ENCODE results near the gene CDK5R1.

The CDK5R1 gene

GRCh38 chr17:32490101-32490482, 3.3 kb downstream of the CDK5R1 start:
- H3K9me3 ChIP-seq: no peaks in the 10 kb centered on the region
- H3K27me3 ChIP-seq: no peaks in the 10 kb centered on the region
- no peak overlapping the region for H3K27ac ChIP-seq
- H3K4me2 ChIP-seq: peak overlapping the region; percentile 82
- peak overlapping the region; percentile 92; the same call in 1 of the 2 replicates for H3K9ac ChIP-seq
- no peak for TF ChIP-seq Cebpa-rat (IDR thresholded peaks at IDR 0.05)
- H4K20me1 ChIP-seq: peaks cover 45% of the 10 kb centered on the region
- H3K4me3 ChIP-seq: 0 out of 2 replicates have a peak overlapping the region, but pooled peaks have one; percentile 88
- peaks cover 86% of the 10 kb centered on the region for H3K4me1 ChIP-seq
- H3K36me3 ChIP-seq: peaks cover 35% of the 10 kb centered on the region

- TF ChIP-seq Cebpa-rat (IDR thresholded peaks at IDR 0.05): no peak
- H4K20me1 ChIP-seq: peaks cover 45% of the 10 kb centered on the region
- H3K4me3 ChIP-seq: no peak overlapping the region
- no peaks in the 10 kb centered on the region for H3K9me3 ChIP-seq
- H3K27ac ChIP-seq: peak overlapping the region; percentile 68
- H3K4me1 ChIP-seq: peaks cover 92% of the 10 kb centered on the region
- no peaks in the 10 kb centered on the region for H3K27me3 ChIP-seq
- H3K4me2 ChIP-seq: peak overlapping the region; percentile 82
- peaks cover 35% of the 10 kb centered on the region for H3K36me3 ChIP-seq
- peak overlapping the region; percentile 48; the same call in 1 of the 2 replicates for H3K9ac ChIP-seq
Measured at GRCh38 chr17:32491371-32492263, 4.8 kb downstream of the CDK5R1 start.

DNA sequence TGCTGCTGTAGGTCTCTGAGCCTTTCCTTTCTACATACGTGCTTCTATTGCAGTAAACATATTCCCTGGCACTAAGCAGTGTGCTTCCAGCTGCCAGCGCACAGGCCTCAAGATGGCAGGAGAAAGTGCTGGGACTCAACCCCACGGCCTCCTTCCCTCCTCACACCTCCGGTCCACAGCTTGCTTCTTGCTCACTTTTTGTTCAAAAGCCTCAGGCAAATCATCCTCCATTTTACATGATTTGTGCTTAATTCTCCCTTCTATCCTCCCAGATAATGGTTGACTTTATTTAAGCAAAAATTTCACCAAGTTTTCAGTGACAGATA, 5.4 kb downstream of the CDK5R1 start:
- no peaks in the 10 kb centered on the region for H3K9me3 ChIP-seq
- H3K4me3 ChIP-seq: no peak overlapping the region
- no peaks in the 10 kb centered on the region for H3K27me3 ChIP-seq
- peaks cover 97% of the 10 kb centered on the region for H3K4me1 ChIP-seq
- peak overlapping the region; percentile 82 for H3K4me2 ChIP-seq
- H3K27ac ChIP-seq: peak overlapping the region; percentile 68
- peak overlapping the region; percentile 48; the same call in 1 of the 2 replicates for H3K9ac ChIP-seq
- TF ChIP-seq Cebpa-rat (IDR thresholded peaks at IDR 0.05): no peak
- H4K20me1 ChIP-seq: peaks cover 45% of the 10 kb centered on the region
- peaks cover 35% of the 10 kb centered on the region for H3K36me3 ChIP-seq

- no peak overlapping the region for H3K9ac ChIP-seq
- peak overlapping the region; percentile 68 for H3K27ac ChIP-seq
- no peaks in the 10 kb centered on the region for H3K9me3 ChIP-seq
- H3K36me3 ChIP-seq: peaks cover 34% of the 10 kb centered on the region
- H3K4me3 ChIP-seq: no peak overlapping the region
- TF ChIP-seq Cebpa-rat (IDR thresholded peaks at IDR 0.05): no peak
- no peaks in the 10 kb centered on the region for H3K27me3 ChIP-seq
- H3K4me2 ChIP-seq: peak overlapping the region; percentile 82
- peaks cover 93% of the 10 kb centered on the region for H3K4me1 ChIP-seq
- peaks cover 40% of the 10 kb centered on the region for H4K20me1 ChIP-seq
Measured at GRCh38 chr17:32492648-32493289, 6.0 kb downstream of the CDK5R1 start.

DNA sequence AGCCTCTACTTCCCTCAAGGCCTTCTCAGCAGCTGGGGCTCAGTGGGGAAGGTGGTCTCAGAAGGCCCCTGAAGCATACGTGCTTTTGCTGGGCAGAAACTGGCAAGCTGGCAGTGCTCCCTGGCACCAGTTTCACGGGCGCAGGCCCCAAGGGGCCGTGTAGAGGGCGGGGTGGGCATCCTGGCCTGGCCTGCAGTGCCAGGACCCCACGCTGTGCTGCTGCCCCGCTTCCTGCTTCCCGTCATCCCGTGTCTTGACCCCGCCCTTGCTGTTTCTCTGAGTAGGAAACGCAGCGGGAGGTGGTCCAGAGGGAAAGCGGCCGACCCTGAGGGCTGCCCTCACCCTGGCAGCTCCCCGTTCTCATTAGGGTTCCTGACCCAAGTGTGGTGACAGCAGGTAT, 6.8 kb downstream of the CDK5R1 start:
- H3K36me3 ChIP-seq: peaks cover 26% of the 10 kb centered on the region
- peak overlapping the region; percentile 82 for H3K4me2 ChIP-seq

DNA sequence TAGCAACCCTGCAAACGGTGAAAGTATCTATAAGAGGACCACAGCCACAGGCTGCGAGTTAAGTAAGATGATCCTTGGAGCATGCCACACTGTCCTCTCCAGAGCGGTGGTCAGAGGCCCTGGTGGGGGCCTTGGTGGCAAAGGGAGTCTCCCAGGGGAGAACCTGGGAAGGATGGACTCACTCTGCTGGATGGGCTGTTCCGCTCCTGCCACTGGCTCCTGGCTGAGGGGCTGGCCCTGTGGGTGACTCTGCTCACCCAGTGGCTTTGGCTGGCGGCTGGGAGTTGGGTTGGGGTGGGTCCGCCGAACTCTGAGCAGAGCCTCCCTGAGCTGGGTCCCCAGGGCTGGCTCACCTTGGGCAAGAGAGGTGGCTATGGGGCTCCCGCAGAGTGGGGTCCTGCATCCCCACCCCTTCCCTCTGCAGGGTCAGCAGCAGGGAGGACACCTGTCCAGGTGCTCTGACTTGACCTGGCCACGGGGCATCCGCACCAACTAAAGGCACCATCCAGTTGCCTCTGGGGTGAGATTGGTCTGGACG, 7.3 kb downstream of the CDK5R1 start:
- peaks cover 27% of the 10 kb centered on the region for H4K20me1 ChIP-seq
- H3K4me3 ChIP-seq: no peak overlapping the region
- H3K4me2 ChIP-seq: peak overlapping the region; percentile 82
- peaks cover 21% of the 10 kb centered on the region for H3K36me3 ChIP-seq
- no peak overlapping the region for H3K9ac ChIP-seq
- H3K9me3 ChIP-seq: no peaks in the 10 kb centered on the region
- H3K4me1 ChIP-seq: peaks cover 80% of the 10 kb centered on the region
- H3K27ac ChIP-seq: 0 out of 2 replicates have a peak overlapping the region, but pooled peaks have one; percentile 18
- H3K27me3 ChIP-seq: no peaks in the 10 kb centered on the region
- TF ChIP-seq Cebpa-rat (IDR thresholded peaks at IDR 0.05): no peak

More for the DNA sequence above, 6.8 kb downstream of the CDK5R1 start:
- H3K9ac ChIP-seq: no peak overlapping the region
- H3K27ac ChIP-seq: peak overlapping the region; percentile 32; the same call in 1 of the 2 replicates
- H3K9me3 ChIP-seq: no peaks in the 10 kb centered on the region
- H4K20me1 ChIP-seq: peaks cover 32% of the 10 kb centered on the region
- H3K27me3 ChIP-seq: no peaks in the 10 kb centered on the region
- no peak overlapping the region for H3K4me3 ChIP-seq
- no peak for TF ChIP-seq Cebpa-rat (IDR thresholded peaks at IDR 0.05)
- H3K4me1 ChIP-seq: peaks cover 85% of the 10 kb centered on the region

DNA sequence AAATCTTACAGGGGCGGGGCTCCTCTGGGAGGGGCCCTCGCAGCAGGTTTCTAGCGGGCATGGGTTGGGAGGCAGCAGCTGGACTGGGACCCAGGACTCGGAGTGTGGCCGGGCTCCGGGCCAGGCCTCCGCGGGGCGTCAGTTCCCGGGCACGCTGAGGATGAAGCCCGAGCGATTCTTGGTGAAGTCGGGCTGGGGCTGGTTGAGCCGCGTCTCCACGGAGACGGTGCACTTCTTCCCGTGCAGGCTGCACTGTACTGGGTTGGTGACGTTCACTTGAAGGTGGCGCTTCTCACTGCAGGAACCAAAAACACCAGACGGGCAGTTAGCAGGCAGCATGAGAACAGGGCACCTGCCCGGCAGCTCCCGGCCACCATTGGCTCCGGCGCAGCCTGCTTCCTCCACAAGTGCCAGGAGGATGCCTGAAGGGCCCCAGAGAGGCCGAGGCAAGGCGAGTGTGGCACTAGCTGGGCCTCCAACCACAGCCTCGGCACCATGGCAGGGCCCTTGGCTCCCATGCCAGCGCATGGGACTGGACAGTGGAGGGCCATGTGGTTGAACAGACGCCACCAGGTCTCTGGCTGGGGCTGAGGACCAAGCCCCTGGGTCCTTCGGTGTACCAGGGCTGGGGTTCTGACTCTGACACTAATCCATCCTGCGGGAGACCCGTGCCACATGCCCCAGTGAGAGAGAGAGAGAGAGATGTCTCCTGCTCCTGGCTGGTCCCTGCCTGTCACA, 8.0 kb downstream of the CDK5R1 start:
- H3K4me2 ChIP-seq: peak overlapping the region; percentile 82
- peaks cover 13% of the 10 kb centered on the region for H3K36me3 ChIP-seq
- no peaks in the 10 kb centered on the region for H3K27me3 ChIP-seq
- peaks cover 73% of the 10 kb centered on the region for H3K4me1 ChIP-seq
- peak overlapping the region; percentile 39; the same call in 1 of the 2 replicates for H3K27ac ChIP-seq
- no peak overlapping the region for H3K4me3 ChIP-seq
- H3K9ac ChIP-seq: peak overlapping the region; percentile 36; the same call in 1 of the 2 replicates
- no peaks in the 10 kb centered on the region for H3K9me3 ChIP-seq
- no peak for TF ChIP-seq Cebpa-rat (IDR thresholded peaks at IDR 0.05)
- H4K20me1 ChIP-seq: peaks cover 20% of the 10 kb centered on the region

GRCh38 chr17:32495359-32496231, 8.8 kb downstream of the CDK5R1 start:
- Histone ChIP-seq H3K36me3 (peaks cover 6% of the 10 kb centered on the region; the same call in 1 of the 2 replicates), H3K4me2 (peak overlapping the region; percentile 82)

More at GRCh38 chr17:32495359-32496231, 8.8 kb downstream of the CDK5R1 start:
- peak overlapping the region; percentile 39 for H3K27ac ChIP-seq
- no peak for TF ChIP-seq Cebpa-rat (IDR thresholded peaks at IDR 0.05)
- no peak overlapping the region for H3K4me3 ChIP-seq
- no peaks in the 10 kb centered on the region for H3K9me3 ChIP-seq
- H3K4me1 ChIP-seq: peaks cover 65% of the 10 kb centered on the region
- no peaks in the 10 kb centered on the region for H3K27me3 ChIP-seq
- H3K9ac ChIP-seq: peak overlapping the region; percentile 36; the same call in 1 of the 2 replicates
- peaks cover 12% of the 10 kb centered on the region for H4K20me1 ChIP-seq

All from BLaER1 (cell line).